Psoas muscle (tissue), 8 donors: ENCODE results near the gene EXOC3. TPM values are rescaled to one million over a fixed set of nuclear protein-coding genes. Genes with fewer than 3 reads are reported as not detected.

Experiments
- ATAC-seq, 4 donors: fragments of 200-7000 bp; cut with Tn5 transposase; one replicate each; pipeline ENCODE4 v1.9.1; 2020; ENCODE audit warnings: moderate library complexity in 3 of 4, mild to moderate bottlenecking in 2 of 4
- DNase-seq, 2 donors: peaks; one replicate each; pipeline ENCODE4 v3.0.0-alpha.2; 2020
- H3K27ac ChIP-seq: fragments of 200-600 bp; one replicate; pipeline ENCODE4 v1.8.0; 2022
- H3K27me3 ChIP-seq, 3 donors: fragments of 200-600 bp in 1 of 3; one replicate each; pipeline versions ENCODE4 v1.6.1 to v1.8.0; 2013 to 2022; ENCODE audit warnings: low read length in 2 of 3, mild to moderate bottlenecking in 2 of 3, moderate library complexity in 1 of 3; ENCODE audit not compliant: insufficient read depth in 3 of 3
- H3K36me3 ChIP-seq, 2 donors: fragments of 200-600 bp in 1 of 2; one replicate each; pipeline versions ENCODE4 v1.6.1 to v1.8.0; 2013 to 2022; ENCODE audit warnings: low read depth in 1 of 2, mild to moderate bottlenecking in 1 of 2, moderate library complexity in 1 of 2; ENCODE audit not compliant: insufficient read depth in 1 of 2
- H3K4me1 ChIP-seq: fragments of 200-600 bp; one replicate; pipeline ENCODE4 v1.8.0; 2022
- H3K4me3 ChIP-seq: fragments of 200-600 bp; one replicate; pipeline ENCODE4 v1.8.0; 2022; ENCODE audit warnings: mild to moderate bottlenecking
- H3K9me3 ChIP-seq: fragments of 200-600 bp; one replicate; pipeline ENCODE4 v1.8.0; 2022
- WGBS, 3 donors: extraction: QIAGEN DNeasy Blood & Tissue Kit; methylation state at CpG; one replicate each; pipeline versions ENCODE4 v1.1.6 to v1.1.7; 2013; 5-methylcytosine and 5-hydroxymethylcytosine counted together
- intact Hi-C, 2 donors: fragments of 100-400 bp; cut with DNase I; formaldehyde crosslinking; loops; one replicate each; pipeline versions ENCODE4 v1.11.0 to v1.14.2; 2022
- polyA plus RNA-seq, 3 donors: library from polyadenylated mRNA; stranded (reverse); fragments of 200-250 nt; gene quantifications; one replicate each; pipeline ENCODE4 v1.2.3, GENCODE V29; 2013
- total RNA-seq, 4 donors: library from RNA; stranded (reverse); fragmentation: NEBNext Ultra II Directional in 2 of 4; extraction: Animal tissue kit (Norgen Biotek cat#: 25700) in 2 of 4; gene quantifications; one replicate each; pipeline versions ENCODE4 v1.2.1 to v1.2.4, GENCODE V29; 2021 to 2023
- TF ChIP-seq, protein P1 (sequence below): fragments of 200-600 bp; IDR thresholded peaks from one replicate; pipeline ENCODE4 v1.8.0; 2022; ENCODE audit warnings: antibody characterized with exemption
- donor health status: healthy with polysubstance abuse.
- donor health status: DM: no; HTN: no; CAD: no; lungs with moderate emphysema.
- donor health status: Bipolar disorder and iron deficiency.
- donor health status: healthy.
- donor health status: DM: yes; HTN: yes; CAD: no.
- donor health status: DM: no; HTN: no; CAD: no.
- donor health status: DM: no; HTN: no; CAD: no.
- donor health status: DM: yes; HTN: yes; CAD: no.

EXOC3 gene
- total and polyA plus RNA-seq, 7 donors: 38.2 to 63.4 (median 56.5) TPM

GRCh38 chr5:419970-420369 is 23.0 kb upstream of the EXOC3 start:
- Histone ChIP-seq H3K27ac (no peak overlapping the region), H3K27me3 (no peaks in the 10 kb centered on the region), H3K4me1 (no peaks in the 10 kb centered on the region), H3K9me3 (no peaks in the 10 kb centered on the region), H3K36me3 (no peaks in the 10 kb centered on the region), H3K4me3 (no peak overlapping the region)
- ATAC-seq (no peak), DNase-seq (peak in 1 of 2 donors; percentile 2)
- intact Hi-C loops: no loop called here
- TF ChIP-seq, protein P1, sequence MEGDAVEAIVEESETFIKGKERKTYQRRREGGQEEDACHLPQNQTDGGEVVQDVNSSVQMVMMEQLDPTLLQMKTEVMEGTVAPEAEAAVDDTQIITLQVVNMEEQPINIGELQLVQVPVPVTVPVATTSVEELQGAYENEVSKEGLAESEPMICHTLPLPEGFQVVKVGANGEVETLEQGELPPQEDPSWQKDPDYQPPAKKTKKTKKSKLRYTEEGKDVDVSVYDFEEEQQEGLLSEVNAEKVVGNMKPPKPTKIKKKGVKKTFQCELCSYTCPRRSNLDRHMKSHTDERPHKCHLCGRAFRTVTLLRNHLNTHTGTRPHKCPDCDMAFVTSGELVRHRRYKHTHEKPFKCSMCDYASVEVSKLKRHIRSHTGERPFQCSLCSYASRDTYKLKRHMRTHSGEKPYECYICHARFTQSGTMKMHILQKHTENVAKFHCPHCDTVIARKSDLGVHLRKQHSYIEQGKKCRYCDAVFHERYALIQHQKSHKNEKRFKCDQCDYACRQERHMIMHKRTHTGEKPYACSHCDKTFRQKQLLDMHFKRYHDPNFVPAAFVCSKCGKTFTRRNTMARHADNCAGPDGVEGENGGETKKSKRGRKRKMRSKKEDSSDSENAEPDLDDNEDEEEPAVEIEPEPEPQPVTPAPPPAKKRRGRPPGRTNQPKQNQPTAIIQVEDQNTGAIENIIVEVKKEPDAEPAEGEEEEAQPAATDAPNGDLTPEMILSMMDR: no peak
- WGBS, 3 donors: 75 to 81% (median 79%) methylated on average over 12 of the region's 12 CpGs

GRCh38 chr5:420632-421286 is 22.2 kb upstream of the EXOC3 start:
- no peak overlapping the region for H3K27ac ChIP-seq
- WGBS, 3 donors: 91 to 95% (median 94%) methylated on average over 51 to 52 of the region's 52 CpGs
- H3K27me3 ChIP-seq: peaks cover 0 to 4% (median 0%) of the 10 kb centered on the region in 3 donors
- H3K4me1 ChIP-seq: no peaks in the 10 kb centered on the region
- DNase-seq: peak in 1 of 2 donors; percentile 46
- no peak overlapping the region for H3K4me3 ChIP-seq
- intact Hi-C loops: no loop called here
- no peak for ATAC-seq
- H3K9me3 ChIP-seq: no peaks in the 10 kb centered on the region
- H3K36me3 ChIP-seq: no peaks in the 10 kb centered on the region
- TF ChIP-seq, protein P1: no peak

DNA sequence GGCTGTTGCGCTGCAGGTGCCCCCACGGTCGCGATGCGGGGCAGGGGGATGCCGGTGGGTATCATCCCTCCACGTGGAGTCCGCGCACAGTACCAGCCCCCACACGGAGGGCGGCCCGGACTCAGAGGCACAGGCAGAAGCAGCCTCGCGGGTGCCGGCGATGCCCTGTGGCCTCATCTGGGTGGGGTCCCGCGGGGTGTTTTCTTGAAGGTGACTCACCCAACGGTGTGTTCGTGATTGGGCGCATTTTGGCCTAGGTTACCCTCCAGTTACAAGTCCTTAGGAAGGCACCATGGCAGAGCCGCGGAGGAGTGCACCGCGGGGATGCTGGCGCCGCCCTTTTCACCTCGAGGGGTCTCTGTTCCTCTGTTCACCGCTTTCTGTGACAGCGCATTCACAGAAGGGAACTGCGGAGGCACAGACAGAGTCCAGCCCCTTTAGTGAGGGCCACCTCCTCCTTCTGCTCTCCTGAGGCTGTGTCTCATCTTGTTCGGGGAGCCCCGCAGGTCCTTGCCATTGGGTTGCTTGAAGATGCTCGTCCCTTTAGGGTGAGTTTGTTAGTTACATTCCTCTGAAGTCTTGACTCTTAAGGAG is 21.6 kb upstream of the EXOC3 start:
- H3K36me3 ChIP-seq: no peaks in the 10 kb centered on the region
- H3K9me3 ChIP-seq: no peaks in the 10 kb centered on the region
- TF ChIP-seq, protein P1: no peak
- DNase-seq (peak in 1 of 2 donors; percentile 39), ATAC-seq (no peak)
- intact Hi-C loops: no loop called here
- H3K27me3 ChIP-seq: peaks cover 0 to 4% (median 0%) of the 10 kb centered on the region in 3 donors
- no peak overlapping the region for H3K4me3 ChIP-seq
- H3K27ac ChIP-seq: no peak overlapping the region
- no peaks in the 10 kb centered on the region for H3K4me1 ChIP-seq
- WGBS, 3 donors: 84 to 92% (median 90%) methylated on average over 34 of the region's 34 CpGs

- intact Hi-C loops: no loop called here
- H3K36me3 ChIP-seq: no peaks in the 10 kb centered on the region
- peaks cover 0 to 4% (median 0%) of the 10 kb centered on the region in 3 donors for H3K27me3 ChIP-seq
- no peak overlapping the region for H3K4me3 ChIP-seq
- no peak overlapping the region for H3K27ac ChIP-seq
- ATAC-seq: no peak
- no peaks in the 10 kb centered on the region for H3K9me3 ChIP-seq
- TF ChIP-seq, protein P1: no peak
- WGBS, 3 donors: 89 to 90% (median 90%) methylated on average over 13 of the region's 13 CpGs
- no peaks in the 10 kb centered on the region for H3K4me1 ChIP-seq
- peak in 1 of 2 donors; percentile 42 for DNase-seq
Observed at GRCh38 chr5:421901-422300, 21.1 kb upstream of the EXOC3 start.
